Ovary (tissue), 1 donor: ENCODE results near the gene UGT2B10.

ENCODE experiments used
- EP300 ChIP-seq: sonication (generic); formaldehyde crosslinking; IDR thresholded peaks from one replicate; pipeline ENCODE4 v1.6.1; 2017; ENCODE audit warnings: antibody characterized with exemption
- POLR2A ChIP-seq: fragments of 450-650 bp; IDR thresholded peaks from one replicate; pipeline ENCODE4 v1.6.1; 2017; ENCODE audit warnings: antibody characterized with exemption, mild to moderate bottlenecking, moderate library complexity

DNA sequence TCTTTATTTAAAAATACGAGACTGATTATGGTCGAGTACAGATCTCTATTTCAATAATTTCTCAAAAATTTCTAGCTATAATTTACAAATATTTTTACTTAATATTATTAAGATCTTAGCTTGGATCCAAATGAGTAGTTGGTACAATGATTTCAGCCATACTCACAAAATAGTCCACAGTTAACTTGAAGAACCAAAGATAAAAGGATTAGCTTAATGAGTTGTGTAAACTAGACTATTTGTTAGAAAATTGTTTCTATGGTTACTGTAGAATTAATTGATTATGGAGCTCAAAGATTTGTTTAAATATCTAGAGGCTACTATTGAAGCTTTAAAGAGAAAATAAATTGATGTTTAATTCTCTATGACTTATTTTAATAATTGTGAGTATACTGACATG is 1.6 kb downstream of the UGT2B10 start:
- no peak for TF ChIP-seq POLR2A
- TF ChIP-seq EP300 = no peak
